NCI-H1092 (cell line): ENCODE data around the gene ERCC4.

ENCODE experiments used
- DNase-seq: peaks from one replicate; lab custom pipeline; 2025; lab: John Stamatoyannopoulos, UW

The ERCC4 gene

DNA sequence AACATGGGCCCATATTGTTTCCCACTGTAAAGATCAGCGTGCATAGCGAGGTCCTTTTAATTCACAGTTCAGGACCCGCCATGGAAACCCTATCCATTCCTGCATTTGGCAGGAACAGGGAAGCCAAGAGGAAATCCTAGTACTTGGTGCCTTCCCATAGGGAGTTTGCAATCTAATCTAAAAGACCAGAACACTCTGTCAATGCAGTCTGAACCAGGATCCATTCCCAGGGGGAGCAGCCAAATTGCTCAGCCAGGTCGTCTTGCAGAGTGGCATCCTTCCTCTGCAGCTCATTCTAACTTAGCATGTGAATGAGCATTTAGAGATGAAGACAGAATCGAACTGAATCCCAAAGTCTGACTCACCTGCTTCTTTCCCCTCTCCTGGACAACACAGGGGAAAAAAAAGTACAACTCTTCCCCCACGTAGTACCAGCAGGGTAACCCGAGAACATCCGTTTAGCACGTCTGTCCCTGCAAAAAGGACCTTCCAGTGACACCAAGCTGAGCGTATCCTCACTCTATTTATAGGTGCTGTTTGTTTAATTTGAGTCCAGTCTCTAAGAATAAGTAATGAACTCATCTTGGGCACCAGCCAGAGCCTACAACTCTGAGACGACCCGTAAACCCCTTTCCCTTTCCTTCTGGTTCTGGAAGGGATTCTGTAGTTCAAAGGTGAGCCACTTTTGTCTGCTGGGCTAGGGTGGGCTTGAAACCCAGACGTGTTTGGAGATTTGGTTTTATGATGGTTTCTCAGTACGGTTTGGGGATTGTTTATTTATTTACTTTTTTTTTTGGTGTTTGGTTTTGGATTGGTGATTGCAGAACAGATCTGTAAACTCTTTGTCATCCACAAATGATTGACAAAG lies 74.5 kb downstream of the ERCC4 start:
- DNase-seq: no peak

DNA sequence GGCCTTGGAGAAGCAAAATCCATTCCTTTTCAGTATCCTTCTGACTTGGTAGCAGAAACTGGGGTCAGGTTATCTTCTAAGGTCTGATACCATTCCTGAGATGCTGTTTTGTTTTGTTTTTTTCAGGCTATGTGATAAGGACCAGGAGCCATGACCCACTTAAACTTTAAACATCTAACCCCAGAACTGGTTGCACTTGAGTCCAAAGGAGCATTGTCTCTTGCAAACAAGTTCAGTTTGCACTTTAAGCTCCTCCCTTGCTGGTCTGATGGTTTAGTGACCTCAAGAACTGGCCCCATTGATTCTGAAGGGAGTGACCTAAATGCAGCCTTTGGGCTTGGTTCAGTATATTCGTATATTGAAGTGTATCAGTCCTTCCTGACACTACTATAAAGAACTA lies 75.2 kb downstream of the ERCC4 start:
- DNase-seq: no peak

DNA sequence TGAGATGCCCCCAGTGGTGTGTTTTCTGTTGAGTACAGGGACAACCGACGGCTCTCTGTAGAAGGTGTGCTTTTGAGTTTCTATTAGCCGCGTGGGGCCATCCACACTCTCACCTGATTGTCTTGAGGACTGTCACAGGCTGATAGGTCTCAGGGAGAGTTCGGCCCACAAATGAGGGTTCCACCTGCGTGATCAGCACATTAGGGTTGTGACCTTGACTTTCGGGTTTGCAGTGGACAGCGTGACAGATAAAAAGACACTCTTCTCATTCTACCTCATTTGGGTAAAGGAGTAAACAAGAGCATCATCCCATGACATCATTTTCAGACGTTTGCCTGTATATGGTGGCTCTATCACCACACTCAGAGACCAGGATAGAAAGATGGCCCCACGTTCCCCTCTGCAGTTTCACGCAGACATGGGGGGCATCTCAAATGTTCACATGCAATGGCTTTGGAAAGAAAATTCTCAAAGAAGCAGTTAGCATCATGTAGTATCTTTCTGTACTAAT lies 76.9 kb downstream of the ERCC4 start:
- DNase-seq: no peak

DNA sequence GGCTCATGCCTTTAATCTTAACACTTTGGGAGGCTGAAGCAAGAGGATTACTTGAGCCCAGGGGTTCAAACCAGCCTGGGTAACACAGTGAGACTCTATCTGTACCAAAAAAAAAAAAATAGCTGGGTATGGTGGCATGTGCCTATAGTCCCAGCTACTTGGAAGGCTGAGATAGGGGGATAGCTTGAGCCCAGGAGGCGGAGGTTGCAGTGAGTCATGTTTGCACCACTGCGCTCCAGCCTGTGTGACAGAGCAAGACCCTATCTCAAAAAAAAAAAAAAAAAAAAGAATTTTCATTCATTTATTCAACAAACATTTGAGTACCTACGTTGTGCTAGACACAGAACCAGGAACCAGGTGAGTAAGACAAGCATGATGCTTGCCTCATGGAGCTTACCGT lies 77.6 kb downstream of the ERCC4 start:
- no peak for DNase-seq

DNA sequence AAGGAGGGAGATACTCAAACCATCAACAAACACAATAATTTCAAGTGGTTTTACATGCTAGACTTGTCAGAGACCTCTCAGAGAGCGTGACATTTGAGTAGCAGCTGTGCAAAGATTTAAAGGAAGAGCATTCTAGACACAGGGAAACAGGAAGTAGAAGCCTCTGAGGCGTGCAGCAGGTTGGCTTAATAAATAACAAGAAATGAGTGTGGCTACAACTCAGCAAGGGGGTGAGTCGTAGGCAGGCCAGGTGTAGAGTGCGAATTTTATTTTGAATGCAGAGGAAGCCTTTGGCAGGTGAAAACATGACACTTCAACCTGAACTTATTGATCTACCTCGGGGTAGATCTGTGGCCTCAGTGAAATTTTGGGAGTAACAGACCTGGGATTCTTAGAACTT lies 78.0 kb downstream of the ERCC4 start:
- DNase-seq: no peak

DNA sequence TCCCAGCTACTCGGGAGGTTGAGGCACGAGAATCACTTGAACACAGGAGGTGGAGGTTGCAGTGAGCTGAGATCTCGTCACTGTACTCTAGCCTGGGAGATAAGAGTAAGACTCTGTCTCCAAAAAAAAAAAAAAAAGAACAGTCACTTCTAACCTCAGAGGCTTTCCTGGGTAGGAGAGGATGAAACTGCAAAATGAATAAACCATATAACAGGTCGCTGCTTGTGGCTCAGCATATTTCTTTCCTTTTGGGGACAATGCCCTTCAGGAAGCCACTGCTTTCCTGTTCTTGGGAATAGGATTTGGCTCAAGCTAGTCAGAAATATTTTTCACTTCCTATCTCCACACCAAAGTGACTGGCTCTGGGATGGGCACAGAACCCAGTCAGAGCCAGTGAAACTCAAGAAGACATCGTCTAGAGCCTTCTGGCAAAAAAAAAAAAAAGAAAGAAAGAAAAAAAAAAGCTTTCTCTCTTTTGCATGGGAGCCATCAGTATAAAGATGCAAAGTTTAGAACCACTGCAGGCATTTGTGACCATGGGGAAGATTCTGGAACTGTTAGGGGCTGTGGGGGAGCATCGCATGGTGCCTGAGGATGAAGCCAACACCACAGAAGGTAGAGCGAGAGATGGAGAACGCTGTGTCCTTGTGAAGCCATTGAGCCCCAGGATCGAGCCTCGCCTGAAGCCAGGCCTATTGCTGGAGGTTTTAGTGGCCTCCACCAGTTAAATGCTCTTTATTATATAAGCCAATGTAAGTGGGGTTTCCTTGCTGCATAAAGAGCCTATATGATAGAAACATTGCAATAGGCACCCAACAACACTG lies 79.3 kb downstream of the ERCC4 start:
- DNase-seq: no peak

DNA sequence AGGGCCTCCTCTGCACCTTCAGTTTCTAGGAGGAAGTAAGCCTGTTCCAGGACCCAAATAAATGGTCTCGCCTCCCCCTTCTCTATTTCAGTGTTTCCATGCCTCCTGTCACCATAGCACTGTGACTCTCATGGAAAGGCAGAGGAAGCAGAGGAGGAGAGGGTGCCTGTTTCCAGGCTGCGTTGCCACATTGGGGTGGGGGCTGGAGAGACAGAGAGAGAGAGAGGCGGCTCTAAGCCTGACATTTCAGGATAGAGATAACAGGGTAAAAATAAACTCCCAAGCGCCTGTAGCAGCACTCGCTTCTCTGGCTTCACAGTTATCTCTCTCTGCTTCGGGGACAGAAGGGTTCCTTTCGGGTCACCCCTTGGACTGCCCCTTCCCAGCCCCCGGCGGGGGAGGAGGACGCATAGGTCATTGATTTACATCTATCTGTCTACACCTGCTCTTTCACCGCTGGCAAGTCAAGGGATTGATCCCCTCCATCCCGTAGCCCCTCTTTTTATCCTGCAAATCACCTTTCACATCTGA lies 80.0 kb downstream of the ERCC4 start:
- no peak for DNase-seq

DNA sequence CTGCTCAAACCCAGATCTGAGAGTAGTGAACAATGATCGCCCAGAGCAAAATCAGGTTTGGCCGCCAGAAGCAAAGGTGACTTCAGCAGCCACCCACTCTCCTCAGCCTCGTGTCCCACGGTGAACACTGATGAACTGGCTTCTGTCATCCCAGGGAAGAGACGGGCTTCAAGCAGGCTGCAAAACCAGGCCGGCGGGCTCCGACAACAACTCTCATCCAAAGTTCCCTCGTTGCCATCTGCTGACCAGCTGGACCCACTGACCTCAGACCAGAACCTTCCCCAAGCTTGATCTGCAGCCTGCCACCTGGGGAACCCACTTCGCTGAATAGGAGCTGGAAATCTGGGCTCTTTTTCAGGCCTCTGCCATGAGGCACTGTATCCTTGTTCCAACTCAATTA lies 81.6 kb downstream of the ERCC4 start:
- no peak for DNase-seq
